HG03442 (cell line): ENCODE results near the gene MLPH.

Experiments
- ATAC-seq: cut with Tn5 transposase; IDR thresholded peaks from one replicate; pipeline ENCODE4 v1.9.1; 2021; ENCODE audit warnings: mild to moderate bottlenecking, moderate library complexity; ENCODE audit not compliant: unreplicated experiment

Gene MLPH

GRCh38 chr2:237564526-237565131 is 77.6 kb downstream of the MLPH start:
- no peak for ATAC-seq

GRCh38 chr2:237565974-237566373 is 78.9 kb downstream of the MLPH start:
- ATAC-seq = no peak

GRCh38 chr2:237566401-237567235 is 79.6 kb downstream of the MLPH start, which contains the start of gene PRLH:
Gene PRLH, plus strand, starts transcription at chr2:237566574. Its CDS starts 0 bp downstream, at chr2:237566574.
- ATAC-seq = no peak

- no peak for ATAC-seq
Measured at GRCh38 chr2:237567276-237568029, 80.4 kb downstream of the MLPH start.

GRCh38 chr2:237568121-237568660 is 81.1 kb downstream of the MLPH start:
- no peak for ATAC-seq

DNA sequence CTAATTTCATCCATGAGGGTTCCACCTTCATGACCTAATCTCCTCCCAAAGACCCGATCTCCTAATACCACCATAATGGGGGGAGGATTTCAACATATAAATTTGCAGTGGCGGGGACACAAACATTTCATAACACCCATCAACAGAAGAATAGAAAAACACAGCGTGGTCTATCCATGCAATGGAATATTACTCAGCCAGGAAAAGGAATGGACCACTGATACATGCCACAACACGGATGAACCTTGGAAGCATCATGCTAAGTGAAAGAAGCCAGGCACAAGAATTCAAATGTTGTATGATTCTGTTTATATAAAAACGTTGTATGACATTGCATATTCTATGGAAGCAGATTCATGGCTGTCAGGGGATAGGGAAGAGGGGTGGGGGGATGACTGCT is 82.0 kb downstream of the MLPH start:
- no peak for ATAC-seq

GRCh38 chr2:237569896-237570295 is 82.8 kb downstream of the MLPH start:
- no peak for ATAC-seq

GRCh38 chr2:237570776-237571335 is 83.8 kb downstream of the MLPH start:
- ATAC-seq = no peak

- ATAC-seq = no peak
Measured at GRCh38 chr2:237571551-237571950, 84.5 kb downstream of the MLPH start.

- ATAC-seq = peak; percentile 87
Measured at GRCh38 chr2:237572021-237572741, 85.1 kb downstream of the MLPH start.

DNA sequence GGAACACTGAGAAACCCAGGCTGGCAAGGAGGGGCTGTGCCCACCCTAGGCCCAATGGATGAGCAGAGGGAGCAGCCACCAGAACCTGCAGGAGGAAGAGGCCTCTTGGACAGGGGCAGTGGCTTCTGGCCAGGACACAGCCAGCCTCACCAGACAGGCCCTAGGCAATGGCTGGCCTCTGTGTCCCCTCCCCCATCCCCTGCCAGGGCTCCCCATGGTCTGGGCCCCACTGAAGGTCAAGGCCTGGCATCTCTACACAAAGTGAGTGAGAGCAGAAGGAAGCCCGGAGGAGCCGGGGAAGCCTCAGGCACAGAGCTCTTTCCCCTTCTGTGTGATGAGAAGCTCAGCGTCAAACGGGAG is 85.7 kb downstream of the MLPH start:
- ATAC-seq = no peak

DNA sequence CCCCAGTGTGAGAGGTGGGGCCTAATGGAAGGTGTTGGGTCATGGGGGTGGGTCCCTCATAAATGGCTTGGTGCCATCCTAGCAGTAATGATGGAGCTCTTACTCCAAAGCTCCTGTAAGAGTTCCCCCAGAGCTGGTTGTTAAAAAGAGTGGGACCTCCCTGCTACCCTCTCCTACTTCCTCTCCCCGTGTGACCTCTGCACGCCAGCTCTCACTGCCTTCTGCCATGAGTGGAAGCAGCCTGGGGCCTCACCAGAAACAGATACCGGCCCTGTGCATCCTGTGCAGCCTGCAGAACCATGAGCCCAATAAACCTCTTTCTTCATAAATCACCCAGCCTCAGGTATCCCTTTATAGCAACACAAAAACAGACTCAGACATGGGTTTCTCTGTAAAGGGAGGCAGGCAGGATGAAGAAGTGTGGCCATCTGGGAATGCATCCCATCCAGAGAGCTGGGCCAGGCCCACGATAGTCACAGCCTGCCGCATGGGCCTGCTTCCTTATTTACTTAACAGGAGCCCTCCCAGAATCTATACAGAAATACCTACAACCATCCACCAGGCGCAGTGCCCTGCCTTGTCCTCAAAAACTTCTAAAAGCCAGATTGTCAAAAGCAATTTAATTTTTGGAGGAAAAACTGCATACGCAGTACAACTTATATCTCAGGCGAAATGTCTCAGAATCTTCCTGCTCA is 86.8 kb downstream of the MLPH start:
- no peak for ATAC-seq

- no peak for ATAC-seq
Measured at GRCh38 chr2:237574467-237574866, 87.4 kb downstream of the MLPH start.

- ATAC-seq = no peak
Measured at GRCh38 chr2:237574894-237575868, 88.1 kb downstream of the MLPH start.

DNA sequence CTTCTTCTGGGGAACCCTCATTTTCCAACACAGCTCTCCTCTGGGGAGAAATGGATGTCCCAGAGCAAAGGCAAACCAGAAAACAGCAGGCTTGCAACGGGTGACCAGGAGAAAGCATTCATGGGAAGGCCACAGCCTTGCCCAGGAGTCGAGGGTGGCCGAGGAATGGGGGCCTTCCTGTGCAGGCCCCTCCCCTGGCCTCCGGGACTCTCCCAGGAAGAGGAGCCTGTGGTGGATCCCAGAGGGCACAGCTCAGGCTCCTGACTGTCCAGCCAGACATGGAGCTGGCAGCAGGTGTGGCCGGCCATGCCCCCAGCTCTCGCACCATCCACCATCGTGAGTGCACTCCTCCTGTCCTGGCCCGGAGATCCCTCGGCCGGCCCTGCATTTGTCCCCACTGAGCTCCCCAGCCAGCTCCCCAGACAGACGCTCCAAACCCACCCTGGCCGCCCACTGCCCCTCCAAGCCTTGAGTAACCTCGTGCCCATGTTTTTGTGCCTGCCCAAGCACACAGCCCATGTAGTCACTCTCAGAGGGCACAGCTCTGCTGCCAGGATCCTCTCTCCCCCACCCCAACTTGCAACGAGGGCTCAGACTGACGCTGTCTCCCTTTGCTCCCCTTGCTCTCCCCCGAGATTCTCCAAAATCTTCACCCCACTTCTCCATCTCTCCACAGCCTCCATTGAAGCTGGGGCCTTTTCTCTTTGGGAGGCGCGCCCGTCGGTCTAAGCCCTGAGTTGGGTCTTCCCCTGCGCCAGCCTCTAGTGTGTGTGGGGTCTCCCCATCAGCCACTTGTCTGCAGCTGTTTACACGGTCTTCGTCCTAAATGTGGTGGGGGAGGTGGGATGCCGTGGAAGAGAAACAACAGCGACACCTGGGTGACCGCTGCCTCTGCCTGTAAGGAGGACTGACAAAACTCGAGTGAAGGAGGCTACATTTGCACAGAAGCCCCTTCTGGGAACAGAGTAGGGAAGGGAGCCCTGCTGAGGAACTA is 89.1 kb downstream of the MLPH start:
- no peak for ATAC-seq

DNA sequence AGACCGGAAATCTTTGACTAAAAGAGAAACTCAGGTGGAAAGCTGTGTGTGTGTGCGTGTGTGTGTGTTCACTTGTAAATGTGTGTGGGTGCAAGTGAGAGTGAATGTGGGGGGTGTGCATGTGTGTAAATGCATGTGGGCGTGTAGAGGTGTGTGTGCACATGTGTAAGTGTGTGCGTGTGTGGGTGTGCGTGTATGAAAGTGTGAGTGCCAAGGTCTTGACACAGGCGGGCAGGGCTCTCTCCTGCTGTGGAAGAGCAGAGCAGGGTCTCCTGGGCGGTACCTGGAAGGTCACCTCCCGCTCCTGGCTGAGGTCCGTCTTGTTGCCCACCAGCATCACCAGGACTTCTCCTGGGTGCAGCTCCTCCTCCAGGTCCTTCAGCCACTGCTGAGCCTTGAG is 89.9 kb downstream of the MLPH start:
- ATAC-seq = no peak

- no peak for ATAC-seq
Measured at GRCh38 chr2:237577458-237577857, 90.4 kb downstream of the MLPH start.
